DOHH2 (cell line): ENCODE measurements around the gene SWSAP1.

Experiments used
- H3F3A ChIP-seq: fragments of 200-600 bp; sonication (generic), shearing (Covaris generic); 2 replicates; pipeline ENCODE4 v1.6.0; 2016; ENCODE audit warnings: antibody characterized with exemption, mild to moderate bottlenecking; ENCODE audit not compliant: control insufficient read depth, insufficient read depth
- H3K27ac ChIP-seq: fragments of 200-600 bp; sonication (generic); 2 replicates; pipeline ENCODE4 v1.5.1; 2014; ENCODE audit warnings: low read depth, mild to moderate bottlenecking, low read length, moderate library complexity
- H3K27me3 ChIP-seq: fragments of 200-600 bp; sonication (generic); 2 replicates; pipeline ENCODE4 v1.6.1; 2014; ENCODE audit warnings: mild to moderate bottlenecking, low read length, mixed read lengths; ENCODE audit not compliant: control insufficient read depth
- H3K36me3 ChIP-seq: fragments of 200-600 bp; sonication (generic); 2 replicates; pipeline ENCODE4 v1.6.1; 2014; ENCODE audit warnings: mild to moderate bottlenecking, low read length, moderate library complexity, mixed read lengths; ENCODE audit not compliant: control insufficient read depth
- H3K4me1 ChIP-seq: fragments of 200-600 bp; sonication (generic); 2 replicates; pipeline ENCODE4 v1.6.1; 2014; ENCODE audit warnings: mild to moderate bottlenecking, low read length, mixed read lengths; ENCODE audit not compliant: control insufficient read depth
- H3K4me2 ChIP-seq: fragments of 200-600 bp; sonication (generic); 2 replicates; pipeline ENCODE4 v1.6.0; 2014; ENCODE audit warnings: mild to moderate bottlenecking, low read length, moderate library complexity
- H3K4me3 ChIP-seq: fragments of 200-600 bp; sonication (generic); 2 replicates; pipeline ENCODE4 v1.5.1; 2014; ENCODE audit warnings: mild to moderate bottlenecking, low read length, mixed read lengths
- H3K79me2 ChIP-seq: fragments of 200-600 bp; sonication (generic); 2 replicates; pipeline ENCODE4 v1.6.1; 2014; ENCODE audit warnings: mild to moderate bottlenecking, low read length, mixed read lengths; ENCODE audit not compliant: control insufficient read depth
- H3K9me2 ChIP-seq: fragments of 200-600 bp; sonication (generic); replicated peaks from 2 replicates; pipeline ENCODE4 v1.6.1; 2014; ENCODE audit warnings: mild to moderate bottlenecking, low read length, mixed read lengths; ENCODE audit not compliant: control insufficient read depth
- H3K9me3 ChIP-seq: fragments of 200-600 bp; sonication (generic); 2 replicates; pipeline ENCODE4 v1.6.1; 2014; ENCODE audit warnings: antibody characterized with exemption, low read length, mixed read lengths; ENCODE audit not compliant: control insufficient read depth, insufficient read depth
- H4K20me1 ChIP-seq: fragments of 200-600 bp; sonication (generic); 2 replicates; pipeline ENCODE4 v1.6.0; 2014; ENCODE audit warnings: low read depth, mild to moderate bottlenecking, antibody characterized with exemption, low read length, moderate library complexity; ENCODE audit not compliant: control insufficient read depth, insufficient read depth
- EZH2phosphoT487 ChIP-seq: fragments of 200-600 bp; sonication (generic); IDR thresholded peaks from 2 replicates; pipeline ENCODE4 v1.6.1; 2017; ENCODE audit warnings: borderline replicate concordance, mild to moderate bottlenecking, antibody characterized with exemption, low read length, moderate library complexity, mixed read lengths
- TF ChIP-seq, protein P1 (sequence below): fragments of 200-600 bp; sonication (generic); IDR thresholded peaks from one replicate; pipeline ENCODE4 v1.5.1; 2014; ENCODE audit warnings: antibody characterized with exemption, mild to moderate bottlenecking, low read depth, low read length; ENCODE audit not compliant: poor library complexity, severe bottlenecking

The SWSAP1 gene

DNA sequence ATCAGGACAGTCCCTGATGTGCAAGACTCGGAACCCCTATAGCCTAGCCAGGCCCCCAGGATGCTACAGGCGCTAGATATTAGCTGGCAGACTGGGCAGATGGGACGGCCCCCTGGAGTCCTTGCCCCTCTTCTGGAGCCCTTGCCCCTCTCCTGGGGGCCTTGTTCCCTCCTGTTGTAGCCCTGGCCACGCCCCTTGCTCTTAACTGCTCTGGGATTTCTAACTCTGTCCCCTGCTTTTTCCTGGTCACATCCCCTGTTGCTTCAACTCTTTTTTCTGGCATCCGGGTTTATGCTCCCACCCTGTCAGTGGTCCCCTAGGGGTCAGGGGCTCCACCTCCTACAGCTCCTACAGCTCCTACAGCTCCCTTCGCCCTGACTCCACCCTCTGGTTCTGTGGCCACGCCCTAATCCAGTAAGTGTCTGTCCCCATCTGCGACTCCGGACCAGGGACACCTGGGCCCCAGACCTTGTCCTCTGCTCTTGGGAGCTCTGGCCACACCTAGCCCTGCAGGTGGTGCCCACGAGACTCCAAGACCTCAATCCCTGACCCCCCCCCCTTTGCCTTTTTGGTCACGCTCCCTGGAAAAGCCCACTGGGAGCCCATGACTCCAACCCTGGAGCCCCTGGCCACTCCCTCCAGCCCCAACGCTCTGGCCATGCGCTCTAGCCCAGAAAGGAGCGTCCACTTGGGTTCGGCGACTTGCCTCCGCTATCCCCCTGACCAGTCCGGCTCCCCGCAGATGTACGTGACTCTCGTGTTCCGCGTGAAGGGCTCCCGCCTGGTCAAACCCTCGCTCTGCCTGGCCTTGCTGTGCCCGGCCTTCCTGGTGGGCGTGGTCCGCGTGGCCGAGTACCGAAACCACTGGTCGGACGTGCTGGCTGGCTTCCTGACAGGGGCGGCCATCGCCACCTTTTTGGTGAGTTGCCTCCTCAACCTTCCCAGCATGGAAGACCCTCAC lies 12.4 kb upstream of the SWSAP1 start:
- H3K79me2 ChIP-seq: no peaks in the 10 kb centered on the region
- no peak overlapping the region for H3K27ac ChIP-seq
- H3K27me3 ChIP-seq: no peaks in the 10 kb centered on the region
- no peaks in the 10 kb centered on the region for H4K20me1 ChIP-seq
- H3F3A ChIP-seq: no peaks in the 10 kb centered on the region
- no peaks in the 10 kb centered on the region for H3K4me1 ChIP-seq
- no peaks in the 10 kb centered on the region for H3K9me2 ChIP-seq
- no peak for TF ChIP-seq EZH2phosphoT487
- TF ChIP-seq, protein P1, sequence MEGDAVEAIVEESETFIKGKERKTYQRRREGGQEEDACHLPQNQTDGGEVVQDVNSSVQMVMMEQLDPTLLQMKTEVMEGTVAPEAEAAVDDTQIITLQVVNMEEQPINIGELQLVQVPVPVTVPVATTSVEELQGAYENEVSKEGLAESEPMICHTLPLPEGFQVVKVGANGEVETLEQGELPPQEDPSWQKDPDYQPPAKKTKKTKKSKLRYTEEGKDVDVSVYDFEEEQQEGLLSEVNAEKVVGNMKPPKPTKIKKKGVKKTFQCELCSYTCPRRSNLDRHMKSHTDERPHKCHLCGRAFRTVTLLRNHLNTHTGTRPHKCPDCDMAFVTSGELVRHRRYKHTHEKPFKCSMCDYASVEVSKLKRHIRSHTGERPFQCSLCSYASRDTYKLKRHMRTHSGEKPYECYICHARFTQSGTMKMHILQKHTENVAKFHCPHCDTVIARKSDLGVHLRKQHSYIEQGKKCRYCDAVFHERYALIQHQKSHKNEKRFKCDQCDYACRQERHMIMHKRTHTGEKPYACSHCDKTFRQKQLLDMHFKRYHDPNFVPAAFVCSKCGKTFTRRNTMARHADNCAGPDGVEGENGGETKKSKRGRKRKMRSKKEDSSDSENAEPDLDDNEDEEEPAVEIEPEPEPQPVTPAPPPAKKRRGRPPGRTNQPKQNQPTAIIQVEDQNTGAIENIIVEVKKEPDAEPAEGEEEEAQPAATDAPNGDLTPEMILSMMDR: no peak
- no peak overlapping the region for H3K4me2 ChIP-seq
- no peaks in the 10 kb centered on the region for H3K36me3 ChIP-seq
- H3K4me3 ChIP-seq: no peak overlapping the region
- no peaks in the 10 kb centered on the region for H3K9me3 ChIP-seq

DNA sequence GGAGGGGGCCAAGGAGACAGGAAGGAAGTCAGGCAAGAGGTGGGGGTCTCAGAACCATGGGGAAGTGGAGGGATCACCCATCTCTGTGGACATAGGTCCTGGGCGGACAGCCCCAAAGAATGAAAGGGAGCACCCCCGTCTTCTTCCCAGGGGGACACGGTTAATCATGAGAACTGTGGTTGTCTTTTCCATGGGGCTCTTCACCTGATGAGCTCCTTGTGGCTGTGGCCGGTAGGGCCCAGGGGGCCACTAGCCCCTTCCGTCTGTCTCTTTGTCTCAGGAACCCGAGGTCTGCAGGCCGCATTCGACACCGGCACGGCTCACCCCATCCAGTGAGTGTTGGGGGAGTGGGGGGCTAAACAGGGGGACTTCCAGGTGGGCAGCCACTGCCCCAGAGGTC lies 10.6 kb upstream of the SWSAP1 start:
- H3K4me2 ChIP-seq: no peak overlapping the region
- no peaks in the 10 kb centered on the region for H3K79me2 ChIP-seq
- H3K9me3 ChIP-seq: no peaks in the 10 kb centered on the region
- H3K27me3 ChIP-seq: no peaks in the 10 kb centered on the region
- H3K36me3 ChIP-seq: no peaks in the 10 kb centered on the region
- no peaks in the 10 kb centered on the region for H4K20me1 ChIP-seq
- H3F3A ChIP-seq: no peaks in the 10 kb centered on the region
- no peak overlapping the region for H3K27ac ChIP-seq
- no peaks in the 10 kb centered on the region for H3K4me1 ChIP-seq
- H3K4me3 ChIP-seq: no peak overlapping the region
- no peaks in the 10 kb centered on the region for H3K9me2 ChIP-seq
- no peak for TF ChIP-seq EZH2phosphoT487
- TF ChIP-seq, protein P1: no peak

DNA sequence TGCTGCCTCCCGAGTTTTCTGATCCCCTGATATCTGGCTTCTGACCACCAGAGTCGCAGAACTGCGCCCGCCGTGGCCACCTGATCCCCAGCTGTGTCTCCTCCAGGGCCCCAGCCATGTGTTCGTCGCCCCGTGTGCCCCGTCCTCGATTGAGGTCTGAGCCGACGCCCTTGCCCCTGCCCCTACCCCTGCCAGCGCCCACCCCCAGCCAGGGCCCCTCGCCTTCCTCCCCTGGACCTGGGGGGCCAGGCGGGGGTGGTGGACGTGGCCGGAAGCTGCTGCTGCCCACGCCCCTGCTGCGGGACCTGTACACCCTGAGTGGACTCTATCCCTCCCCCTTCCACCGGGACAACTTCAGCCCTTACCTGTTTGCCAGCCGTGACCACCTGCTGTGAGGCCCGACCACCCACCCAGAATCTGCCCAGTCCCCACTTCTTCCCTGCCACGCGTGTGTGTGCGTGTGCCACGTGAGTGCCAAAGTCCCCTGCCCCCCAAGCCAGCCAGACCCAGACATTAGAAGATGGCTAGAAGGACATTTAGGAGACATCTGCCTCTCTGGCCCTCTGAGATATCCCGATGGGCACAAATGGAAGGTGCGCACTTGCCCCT lies 10.1 kb upstream of the SWSAP1 start:
- H3F3A ChIP-seq: no peaks in the 10 kb centered on the region
- H3K79me2 ChIP-seq: no peaks in the 10 kb centered on the region
- TF ChIP-seq EZH2phosphoT487: no peak
- TF ChIP-seq, protein P1: no peak
- H3K36me3 ChIP-seq: no peaks in the 10 kb centered on the region
- no peaks in the 10 kb centered on the region for H3K9me2 ChIP-seq
- H3K4me2 ChIP-seq: no peak overlapping the region
- no peaks in the 10 kb centered on the region for H3K27me3 ChIP-seq
- H4K20me1 ChIP-seq: no peaks in the 10 kb centered on the region
- H3K27ac ChIP-seq: no peak overlapping the region
- H3K4me1 ChIP-seq: no peaks in the 10 kb centered on the region
- H3K9me3 ChIP-seq: no peaks in the 10 kb centered on the region
- no peak overlapping the region for H3K4me3 ChIP-seq
